HG02763 (cell line): ENCODE measurements around the gene NLRX1.
"Not testable (repeated sequence)": the region's sequence is repeated elsewhere in the genome, so short reads cannot be mapped to it uniquely, and the experiment has no call there.

ENCODE experiments used
- ATAC-seq: cut with Tn5 transposase; IDR thresholded peaks from one replicate; pipeline ENCODE4 v1.9.1; 2021; ENCODE audit warnings: mild to moderate bottlenecking, moderate library complexity; ENCODE audit not compliant: unreplicated experiment

NLRX1 gene

GRCh38 chr11:119152604-119153003 is 15.9 kb upstream of the NLRX1 start:
- ATAC-seq: no peak

GRCh38 chr11:119153049-119153818 is 15.3 kb upstream of the NLRX1 start:
- no peak for ATAC-seq

DNA sequence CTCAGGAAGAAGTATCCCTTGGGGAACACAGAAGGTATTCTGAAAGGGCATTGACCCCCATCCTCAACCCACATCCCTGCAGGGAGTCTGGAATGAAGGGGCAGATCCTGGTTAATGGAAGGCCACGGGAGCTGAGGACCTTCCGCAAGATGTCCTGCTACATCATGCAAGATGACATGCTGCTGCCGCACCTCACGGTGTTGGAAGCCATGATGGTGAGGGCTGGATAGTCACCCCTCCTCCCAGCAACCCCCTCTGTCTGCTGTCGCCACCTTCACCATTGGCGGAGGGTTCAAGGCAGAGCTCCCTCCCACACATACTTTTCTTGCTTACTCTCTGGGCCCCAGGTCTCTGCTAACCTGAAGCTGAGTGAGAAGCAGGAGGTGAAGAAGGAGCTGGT is 14.3 kb upstream of the NLRX1 start:
- no peak for ATAC-seq

- ATAC-seq: no peak
Measured at GRCh38 chr11:119155733-119156492, 12.6 kb upstream of the NLRX1 start.

GRCh38 chr11:119156496-119156895 is 12.0 kb upstream of the NLRX1 start:
- ATAC-seq: no peak

GRCh38 chr11:119157063-119157462 is 11.5 kb upstream of the NLRX1 start:
- no peak for ATAC-seq

GRCh38 chr11:119158467-119158866 is 10.1 kb upstream of the NLRX1 start:
- no peak for ATAC-seq

- no peak for ATAC-seq
Measured at GRCh38 chr11:119160151-119160550, 8.4 kb upstream of the NLRX1 start.

- no peak for ATAC-seq
Measured at GRCh38 chr11:119161871-119162270, 6.7 kb upstream of the NLRX1 start.

DNA sequence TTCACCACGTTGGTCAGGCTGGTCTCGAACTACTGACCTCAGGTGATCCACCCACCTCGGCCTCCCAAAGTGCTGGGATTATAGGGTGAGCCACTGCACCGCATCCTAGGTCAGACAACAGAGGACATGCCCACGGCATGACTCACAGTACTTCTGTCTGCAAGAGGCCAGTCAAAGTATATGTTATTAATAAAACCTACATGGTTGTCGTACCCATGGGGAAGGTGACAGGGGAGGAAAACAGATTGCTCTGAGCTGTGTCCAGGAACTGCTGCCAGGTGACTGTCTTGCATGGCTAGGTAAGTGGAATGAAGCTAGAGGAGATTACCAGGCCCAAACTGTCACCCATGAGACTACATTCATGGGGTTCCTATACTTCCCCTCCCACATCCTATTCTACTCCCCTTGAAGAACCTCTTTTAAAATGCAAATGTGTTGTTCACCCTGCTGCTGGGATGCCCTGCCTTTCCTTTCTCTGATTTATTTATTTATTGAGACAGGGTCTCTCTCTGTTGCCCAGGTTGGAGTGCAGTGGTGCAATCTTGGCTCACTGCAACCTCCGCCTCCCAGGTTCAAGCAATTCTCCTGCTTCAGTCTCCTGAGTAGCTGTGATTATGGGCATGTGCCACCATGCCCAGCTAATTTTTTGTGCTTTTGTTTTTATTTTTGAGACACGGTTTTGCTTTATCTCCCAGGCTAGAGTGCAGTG is 2.0 kb upstream of the NLRX1 start:
- no peak for ATAC-seq

DNA sequence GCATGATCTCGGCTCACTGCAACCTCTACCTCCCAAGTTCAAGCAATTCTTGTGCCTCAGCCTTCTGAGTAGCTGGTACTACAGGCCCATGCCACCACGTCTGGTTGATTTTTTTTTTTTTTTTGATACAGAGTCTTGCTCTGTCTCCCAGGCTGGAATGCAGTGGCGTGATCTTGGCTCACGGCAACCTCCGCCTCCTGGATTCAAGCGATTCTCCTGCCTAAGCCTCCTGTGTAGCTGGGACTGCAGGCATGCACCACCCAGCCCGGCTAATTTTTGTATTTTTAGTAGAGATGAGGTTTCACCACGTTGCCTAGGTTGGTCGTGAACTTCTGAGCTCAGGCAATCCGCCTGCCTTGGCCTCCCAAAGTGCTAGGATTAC is 1.5 kb upstream of the NLRX1 start:
- not testable (repeated sequence) for ATAC-seq

GRCh38 chr11:119167933-119168332 is 592 bp upstream of the NLRX1 start:
- ATAC-seq: no peak

GRCh38 chr11:119169282-119169719 is 776 bp downstream of the NLRX1 start:
- ATAC-seq: no peak

- no peak for ATAC-seq
Measured at GRCh38 chr11:119172513-119172912, 4.0 kb downstream of the NLRX1 start.

DNA sequence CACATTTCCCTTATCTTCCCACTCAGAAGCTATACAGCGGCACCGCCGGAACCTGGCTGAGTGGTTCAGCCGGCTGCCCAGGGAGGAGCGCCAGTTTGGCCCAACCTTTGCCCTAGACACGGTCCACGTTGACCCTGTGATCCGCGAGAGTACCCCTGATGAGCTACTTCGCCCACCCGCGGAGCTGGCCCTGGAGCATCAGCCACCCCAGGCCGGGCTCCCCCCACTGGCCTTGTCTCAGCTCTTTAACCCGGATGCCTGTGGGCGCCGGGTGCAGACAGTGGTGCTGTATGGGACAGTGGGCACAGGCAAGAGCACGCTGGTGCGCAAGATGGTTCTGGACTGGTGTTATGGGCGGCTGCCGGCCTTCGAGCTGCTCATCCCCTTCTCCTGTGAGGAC is 4.9 kb downstream of the NLRX1 start:
- ATAC-seq: no peak

DNA sequence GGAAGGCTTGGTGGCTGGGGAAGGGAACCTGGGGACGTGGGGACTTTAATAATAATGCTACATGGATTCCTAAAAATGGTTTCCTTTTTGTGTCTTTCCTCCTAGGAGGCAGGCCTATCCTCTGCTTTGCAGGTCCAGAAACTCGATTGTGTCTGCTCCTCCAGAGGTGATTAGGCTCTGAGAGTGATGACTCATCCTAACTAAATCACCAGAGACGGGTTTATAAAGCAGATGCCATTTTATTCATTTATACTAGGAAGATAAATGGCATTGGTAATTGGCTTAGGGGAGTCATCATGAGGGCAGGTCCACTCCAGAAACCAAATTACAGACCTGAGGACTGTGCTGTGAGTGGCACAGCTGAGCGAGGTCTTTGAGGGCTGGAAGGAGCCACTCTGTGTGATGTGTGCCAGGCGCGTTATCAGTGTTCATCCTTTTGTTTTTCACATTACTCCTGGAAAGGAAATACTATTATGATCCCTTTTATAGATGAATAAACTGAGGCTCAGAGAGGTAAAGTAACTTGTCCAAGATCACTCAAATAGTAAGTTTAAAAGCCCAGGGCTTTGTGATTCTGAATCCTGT is 7.1 kb downstream of the NLRX1 start:
- no peak for ATAC-seq

DNA sequence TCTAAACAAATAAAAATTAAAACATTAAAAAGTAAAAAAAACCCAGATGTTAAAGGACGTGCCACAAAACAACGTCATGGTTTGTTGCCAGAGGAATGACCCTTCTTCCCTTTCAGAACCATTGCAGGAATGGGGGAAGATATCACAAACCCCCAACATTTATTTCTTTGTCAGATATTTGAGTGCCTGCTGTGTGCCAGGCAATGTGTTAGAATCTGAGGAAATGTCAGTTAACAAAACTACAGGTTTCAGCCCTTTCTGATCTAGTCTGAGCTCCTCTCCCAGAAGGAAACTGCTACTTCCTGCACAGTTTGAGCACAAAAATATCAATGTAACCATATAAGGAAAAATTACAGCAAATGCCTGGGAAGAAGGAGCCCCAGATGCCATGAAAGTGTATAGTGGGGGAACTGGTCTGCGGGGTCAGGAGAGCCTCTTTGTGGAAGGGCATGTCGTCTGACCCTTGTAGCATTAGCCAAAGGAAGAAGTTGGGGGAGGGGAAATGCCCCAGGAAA is 9.7 kb downstream of the NLRX1 start:
- ATAC-seq: no peak

GRCh38 chr11:119179342-119179741 is 10.8 kb downstream of the NLRX1 start:
- ATAC-seq: no peak

DNA sequence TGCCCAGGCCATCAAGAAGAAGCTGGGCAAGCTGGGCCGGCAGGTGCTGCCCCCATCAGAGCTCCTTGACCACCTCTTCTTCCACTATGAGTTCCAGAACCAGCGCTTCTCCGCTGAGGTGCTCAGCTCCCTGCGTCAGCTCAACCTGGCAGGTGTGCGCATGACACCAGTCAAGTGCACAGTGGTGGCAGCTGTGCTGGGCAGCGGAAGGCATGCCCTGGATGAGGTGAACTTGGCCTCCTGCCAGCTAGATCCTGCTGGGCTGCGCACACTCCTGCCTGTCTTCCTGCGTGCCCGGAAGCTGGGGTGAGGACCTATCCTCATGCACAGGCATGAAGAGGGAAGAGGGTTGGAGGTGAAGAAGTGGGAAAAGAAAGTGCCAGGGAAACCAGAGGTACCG is 11.5 kb downstream of the NLRX1 start:
- ATAC-seq: no peak

DNA sequence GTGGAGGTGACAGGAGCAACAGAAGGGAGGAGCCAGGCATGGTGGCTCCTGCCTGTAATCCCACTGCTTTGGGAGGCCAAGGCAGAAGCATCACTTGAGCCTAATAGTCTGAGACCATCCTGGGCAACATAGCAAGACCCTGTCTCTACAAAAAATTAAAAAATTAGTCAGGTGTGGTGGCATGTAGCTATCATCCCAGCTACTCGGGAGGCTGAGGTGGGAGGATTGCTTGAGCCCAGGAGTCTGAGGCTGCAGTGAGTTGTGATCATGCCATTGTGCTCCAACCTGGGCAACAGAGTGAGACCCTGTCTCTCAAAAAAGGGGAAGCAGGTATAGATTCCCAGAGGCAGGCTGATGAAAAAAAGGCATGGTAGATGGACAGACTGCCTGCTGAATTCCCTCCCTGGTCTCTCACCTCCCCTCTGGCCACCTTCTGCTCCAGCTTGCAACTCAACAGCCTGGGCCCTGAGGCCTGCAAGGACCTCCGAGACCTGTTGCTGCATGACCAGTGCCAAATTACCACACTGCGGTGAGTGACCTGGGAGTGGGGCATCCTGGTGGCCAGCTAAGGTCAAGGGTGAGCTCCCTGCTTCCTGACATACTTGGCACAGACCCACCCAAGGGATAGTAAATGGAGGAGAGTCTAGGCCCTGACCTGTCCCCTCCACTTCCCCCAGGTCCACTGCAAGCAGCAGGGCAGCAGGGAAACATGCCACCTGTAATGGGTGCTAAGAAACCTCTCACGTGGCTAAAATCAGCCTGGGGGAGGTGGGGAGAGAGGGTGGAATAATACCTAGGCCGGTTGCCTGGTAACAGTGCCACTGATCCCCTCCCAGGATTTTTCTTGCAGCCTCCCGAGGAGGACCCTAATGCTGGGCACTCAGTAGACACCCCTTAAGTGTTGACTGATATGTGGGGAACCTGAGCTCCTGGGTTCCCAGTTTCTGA is 12.5 kb downstream of the NLRX1 start:
- no peak for ATAC-seq
